K562 (cell line): ENCODE results near the gene SLC22A1. TPM values are rescaled to one million over a fixed set of nuclear protein-coding genes. Genes with fewer than 3 reads are reported as not detected.

Experiments used
- CAMTA2 ChIP-seq: fragments of 250-450 bp; sonication (Bioruptor Pico); conservative IDR thresholded peaks from 2 replicates; pipeline ENCODE4 v1.5.1; 2022
- CREB3L1 ChIP-seq: fragments of 450-650 bp; IDR thresholded peaks from 2 replicates; pipeline ENCODE4 v1.6.1; 2014; ENCODE audit warnings: low read depth, mild to moderate bottlenecking, moderate library complexity, borderline replicate concordance
- CREM ChIP-seq: IDR thresholded peaks from 2 replicates; pipeline ENCODE4 v1.6.1; 2014; ENCODE audit warnings: antibody characterized with exemption, low read depth
- DIDO1 ChIP-seq: fragments of 450-650 bp; IDR thresholded peaks from 2 replicates; pipeline ENCODE4 v1.6.1; 2016; ENCODE audit warnings: low read depth, missing biosample characterization, missing genetic modification characterization
- FOXJ3 ChIP-seq: sonication (generic); formaldehyde crosslinking; IDR thresholded peaks from 2 replicates; pipeline ENCODE4 v1.4.0; 2020; ENCODE audit warnings: mild to moderate bottlenecking, missing genetic modification reagents
- FOXO4 ChIP-seq: fragments of 450-650 bp; formaldehyde crosslinking; IDR thresholded peaks from 2 replicates; pipeline ENCODE4 v1.4.0; 2020; ENCODE audit warnings: mild to moderate bottlenecking, moderate library complexity
- GATAD2B ChIP-seq: fragments of 450-650 bp; IDR thresholded peaks from 2 replicates; pipeline ENCODE4 v1.6.1; 2017; ENCODE audit warnings: mild to moderate bottlenecking, borderline replicate concordance
- MAFF ChIP-seq: IDR thresholded peaks from 2 replicates; pipeline ENCODE4 v1.6.1; 2012; ENCODE audit warnings: low read length, improper control_type of control experiment
- MEIS2 ChIP-seq: fragments of 450-650 bp; IDR thresholded peaks from 2 replicates; pipeline ENCODE4 v1.6.1; 2014; ENCODE audit warnings: mild to moderate bottlenecking; ENCODE audit not compliant: partially characterized antibody
- MYBL2 ChIP-seq, 2 experiments: fragments of 450-650 bp in 1 of 2; sonication (generic) in 1 of 2; formaldehyde crosslinking in 1 of 2; IDR thresholded peaks; 2 replicates each; pipeline versions ENCODE4 v1.6.1 to v1.8.1; 2017 to 2022; ENCODE audit warnings: borderline replicate concordance in 1 of 2, inconsistent platforms in 1 of 2, low read depth in 1 of 2, mild to moderate bottlenecking in 1 of 2, missing genetic modification reagents in 1 of 2, moderate library complexity in 1 of 2
- NCOA2 ChIP-seq, 2 experiments: fragments of 450-650 bp; IDR thresholded peaks; 2 replicates each; pipeline ENCODE4 v1.6.1; 2018; ENCODE audit warnings: mild to moderate bottlenecking in 2 of 2, moderate library complexity in 1 of 2; ENCODE audit not compliant: partially characterized antibody in 2 of 2
- NR0B1 ChIP-seq: fragments of 450-650 bp; IDR thresholded peaks from one replicate; pipeline ENCODE4 v1.6.1; 2018; ENCODE audit warnings: mild to moderate bottlenecking, moderate library complexity; ENCODE audit not compliant: partially characterized antibody
- POLR2AphosphoS2 ChIP-seq: IDR thresholded peaks from 2 replicates; pipeline ENCODE4 v1.6.1; 2012; ENCODE audit warnings: low read length, improper control_type of control experiment
- RAD51 ChIP-seq: fragments of 450-650 bp; IDR thresholded peaks from 2 replicates; pipeline ENCODE4 v1.7.1; 2016; ENCODE audit warnings: low read depth, mild to moderate bottlenecking, borderline replicate concordance
- RBM25 ChIP-seq: fragments of 200-400 bp; formaldehyde crosslinking; IDR thresholded peaks from 2 replicates; pipeline ENCODE4 v1.6.1; 2018; ENCODE audit warnings: low read length, low read depth, moderate library complexity; ENCODE audit not compliant: severe bottlenecking
- TAF1 ChIP-seq: IDR thresholded peaks from 2 replicates; pipeline ENCODE4 v1.6.1; 2011; ENCODE audit warnings: mild to moderate bottlenecking, low read length, moderate library complexity; ENCODE audit not compliant: insufficient read depth, control insufficient read depth, severe bottlenecking; ENCODE audit errors: extremely low read depth
- TBP ChIP-seq: optimal IDR thresholded peaks from 2 replicates; pipeline ENCODE3; 2011; ENCODE audit warnings: low read depth, low read length, improper control_type of control experiment
- TEAD4 ChIP-seq, 2 experiments: sonication (generic) in 1 of 2; formaldehyde crosslinking in 1 of 2; IDR thresholded peaks; 2 replicates each; pipeline versions ENCODE4 v1.6.1 to v1.8.0; 2012 to 2022; ENCODE audit warnings: borderline replicate concordance in 1 of 2, inconsistent platforms in 1 of 2, low read length in 1 of 2, mild to moderate bottlenecking in 1 of 2, missing genetic modification reagents in 1 of 2
- THAP7 ChIP-seq: fragments of 250-450 bp; sonication (Bioruptor Pico); IDR thresholded peaks from 2 replicates; pipeline ENCODE4 v1.5.0; 2021
- ZNF586 ChIP-seq: fragments of 450-650 bp; formaldehyde crosslinking; conservative IDR thresholded peaks from 2 replicates; pipeline ENCODE4 v1.4.0; 2020; ENCODE audit warnings: mild to moderate bottlenecking, moderate library complexity
- polyA plus RNA-seq, 8 experiments: library from polyadenylated mRNA; depleted of rRNA in 4 of 8; stranded (reverse) in 5 of 8; unstranded in 3 of 8; fragments of >200 nt; fragmentation: Nextera tagmentation in 2 of 8; fragmentation: Illumina TruSeq in 1 of 8; extraction: Ambion mirVana in 2 of 8; extraction: Trizol in 1 of 8; gene quantifications; 2 replicates each; pipeline versions ENCODE4 v1.2.1 to v1.2.3, GENCODE V29; 2011 to 2014; ENCODE audit warnings: inconsistent platforms in 1 of 8, missing spikeins in 1 of 8
- total RNA-seq, 7 experiments: library from RNA; depleted of rRNA in 6 of 7; stranded (reverse); fragments of >200 nt in 6 of 7; fragmentation: Illumina TruSeq in 2 of 7; extraction: Trizol in 2 of 7; gene quantifications; 2 replicates each; pipeline versions ENCODE4 v1.2.1 to v1.2.3, GENCODE V29; 2011 to 2021; ENCODE audit warnings: low replicate concordance in 1 of 7

SLC22A1 gene
- total and polyA plus RNA-seq, 9 of the 15 experiments (the other 6 are each of a cell fraction or from before 2014, with no cell fraction given), result 0.11 to 0.60 (median 0.26) TPM; not detected in 4

GRCh38 chr6:160127270-160128124 lies 5.9 kb downstream of the SLC22A1 start (continued):
- no peak for TF ChIP-seq TBP
- no peak for TF ChIP-seq TEAD4 (IDR thresholded peaks at IDR 0.05; ENCODE audit: low read length)
- no peak for TF ChIP-seq TEAD4 (CRISPR knock-in tag; IDR thresholded peaks at IDR 0.05; ENCODE audit: borderline replicate concordance)
- no peak for TF ChIP-seq NCOA2 (IDR thresholded peaks at IDR 0.05; ENCODE audit: partially characterized antibody in 2 of 2)
- TF ChIP-seq TAF1, result no peak
- no peak for TF ChIP-seq GATAD2B
- no peak for TF ChIP-seq MEIS2
- TF ChIP-seq POLR2AphosphoS2, result no peak
- no peak for TF ChIP-seq NR0B1
- no peak for TF ChIP-seq CREB3L1
- TF ChIP-seq RAD51, result no peak
- no peak for TF ChIP-seq RBM25
- no peak for TF ChIP-seq DIDO1
- TF ChIP-seq CAMTA2 (CRISPR knock-in tag), result no peak
- TF ChIP-seq FOXO4 (CRISPR knock-in tag), result no peak
- TF ChIP-seq CREM, result no peak
- no peak for TF ChIP-seq MYBL2 (IDR thresholded peaks at IDR 0.05; ENCODE audit: low read depth)
- no peak for TF ChIP-seq MYBL2 (CRISPR knock-in tag; IDR thresholded peaks at IDR 0.05; ENCODE audit: borderline replicate concordance)
- no peak for TF ChIP-seq MAFF
- TF ChIP-seq ZNF586 (CRISPR knock-in tag), result no peak
- TF ChIP-seq THAP7 (CRISPR knock-in tag), result no peak
- no peak for TF ChIP-seq FOXJ3 (CRISPR knock-in tag)
